ENCODE data around the gene PHOX2A. TPM values are rescaled to one million over a fixed set of nuclear protein-coding genes. Genes with fewer than 3 reads are reported as not detected.

PHOX2A gene
- total RNA-seq, 1 experiment from 2014 or later = not detected

GRCh38 chr11:72195518-72196270, 48.3 kb downstream of the PHOX2A start:
- Histone ChIP-seq H3K4me1 (ENCODE audit: insufficient read depth, low read length, poor library complexity, severe bottlenecking) (no peaks in the 10 kb centered on the region), H3K27me3 (replicated peaks; ENCODE audit: insufficient read depth, low read depth, low read length, poor library complexity) (no peaks in the 10 kb centered on the region), H3K27ac (ENCODE audit: low read depth, low read length, poor library complexity, severe bottlenecking) (no peak overlapping the region), H3K36me3 (ENCODE audit: insufficient read depth, low read length, poor library complexity, severe bottlenecking) (no peaks in the 10 kb centered on the region), H3K9me3 (ENCODE audit: low read depth, low read length, poor library complexity, severe bottlenecking) (no peaks in the 10 kb centered on the region), H3K4me3 (ENCODE audit: low read depth, low read length, poor library complexity, severe bottlenecking) (no peak overlapping the region)
- BruUV-seq (replicated peaks) = no TSS peak
- POLR2A ChIA-PET (ENCODE audit: low non-redundant PET) = no interaction called here
- CTCF ChIA-PET = no interaction called here
- intact Hi-C loops (cut with micrococcal nuclease; ENCODE audit: unreplicated experiment) = no loop called here
- TF ChIP-seq EZH2 (IDR thresholded peaks at IDR 0.05; ENCODE audit: borderline replicate concordance, low read depth, low read length, poor library complexity, severe bottlenecking) = no peak
- no peak for TF ChIP-seq CTCF (conservative IDR thresholded peaks at IDR 0.05; ENCODE audit: low read depth, low read length)
- DNase-seq (ENCODE audit: low spot score) = no peak

- Histone ChIP-seq H3K4me1 (ENCODE audit: insufficient read depth, low read length, poor library complexity, severe bottlenecking) (no peaks in the 10 kb centered on the region), H3K4me3 (ENCODE audit: low read depth, low read length, poor library complexity, severe bottlenecking) (no peak within 1 kb of the TSS), H3K36me3 (ENCODE audit: insufficient read depth, low read length, poor library complexity, severe bottlenecking) (no peaks in the 10 kb centered on the region), H3K27me3 (replicated peaks; ENCODE audit: insufficient read depth, low read depth, low read length, poor library complexity) (no peaks in the 10 kb centered on the region), H3K9me3 (ENCODE audit: low read depth, low read length, poor library complexity, severe bottlenecking) (no peaks in the 10 kb centered on the region), H3K27ac (ENCODE audit: low read depth, low read length, poor library complexity, severe bottlenecking) (no peak within 1 kb of the TSS)
- ChIA-PET POLR2A (ENCODE audit: low non-redundant PET) (no interaction called here), CTCF (interaction anchor here (0.7 to 1.1 kb wide), 2 partner anchors 48 to 167 kb away, joined by 3 read pairs; no protein-coding TSS in a partner anchor)
- intact Hi-C loops (cut with micrococcal nuclease; ENCODE audit: unreplicated experiment) = no loop called here
- BruUV-seq (replicated peaks) = no TSS peak
- TF ChIP-seq CTCF (conservative IDR thresholded peaks at IDR 0.05; ENCODE audit: low read depth, low read length) = no peak
- TF ChIP-seq EZH2 (IDR thresholded peaks at IDR 0.05; ENCODE audit: borderline replicate concordance, low read depth, low read length, poor library complexity, severe bottlenecking) = no peak
- DNase-seq (ENCODE audit: low spot score) = no peak
Measured at GRCh38 chr11:72191961-72192381, 52.0 kb downstream of the PHOX2A start, which contains the start of gene FOLR1. Gene FOLR1, plus strand, starts transcription at chr11:72192140. Its CDS starts 34 bp downstream, at chr11:72192174.

- ChIA-PET POLR2A (ENCODE audit: low non-redundant PET) (interaction anchor here (0.7 kb wide), 1 partner anchor 268 kb away, joined by 3 read pairs; no protein-coding TSS in a partner anchor), CTCF (no interaction called here)
- no peak for TF ChIP-seq CTCF (conservative IDR thresholded peaks at IDR 0.05; ENCODE audit: low read depth, low read length)
- no peak for TF ChIP-seq EZH2 (IDR thresholded peaks at IDR 0.05; ENCODE audit: borderline replicate concordance, low read depth, low read length, poor library complexity, severe bottlenecking)
- Histone ChIP-seq H3K27me3 (replicated peaks; ENCODE audit: insufficient read depth, low read depth, low read length, poor library complexity) (no peaks in the 10 kb centered on the region), H3K36me3 (ENCODE audit: insufficient read depth, low read length, poor library complexity, severe bottlenecking) (no peaks in the 10 kb centered on the region), H3K27ac (ENCODE audit: low read depth, low read length, poor library complexity, severe bottlenecking) (no peak overlapping the region), H3K4me3 (ENCODE audit: low read depth, low read length, poor library complexity, severe bottlenecking) (no peak overlapping the region), H3K4me1 (ENCODE audit: insufficient read depth, low read length, poor library complexity, severe bottlenecking) (no peaks in the 10 kb centered on the region), H3K9me3 (ENCODE audit: low read depth, low read length, poor library complexity, severe bottlenecking) (no peaks in the 10 kb centered on the region)
- no TSS peak for BruUV-seq (replicated peaks)
- intact Hi-C loops (cut with micrococcal nuclease; ENCODE audit: unreplicated experiment) = no loop called here
- no peak for DNase-seq (ENCODE audit: low spot score)
Measured at GRCh38 chr11:72190631-72191071, 53.3 kb downstream of the PHOX2A start.

All from A673 (cell line).